Central memory CD4-positive, alpha-beta T cell (primary cell): ENCODE results near the gene FAHD1.

Source experiments
- DNase-seq: peaks from one replicate; pipeline ENCODE4 v3.0.0; 2022

The FAHD1 gene

GRCh38 chr16:1817716-1818115 is 9.3 kb upstream of the FAHD1 start:
- DNase-seq: no peak

GRCh38 chr16:1818204-1818872 is 8.7 kb upstream of the FAHD1 start:
- no peak for DNase-seq

- no peak for DNase-seq
Measured at GRCh38 chr16:1818873-1819525, 8.0 kb upstream of the FAHD1 start.

- no peak for DNase-seq
Measured at GRCh38 chr16:1819611-1820010, 7.4 kb upstream of the FAHD1 start.

- no peak for DNase-seq
Measured at GRCh38 chr16:1820096-1820945, 6.7 kb upstream of the FAHD1 start.

- DNase-seq: no peak
Measured at GRCh38 chr16:1820946-1821290, 6.1 kb upstream of the FAHD1 start.

- no peak for DNase-seq
Measured at GRCh38 chr16:1821861-1822611, 5.0 kb upstream of the FAHD1 start.

- DNase-seq: no peak
Measured at GRCh38 chr16:1822801-1823200, 4.2 kb upstream of the FAHD1 start.

- DNase-seq: no peak
Measured at GRCh38 chr16:1823821-1824220, 3.2 kb upstream of the FAHD1 start.

GRCh38 chr16:1825381-1825863 is 1.6 kb upstream of the FAHD1 start:
- no peak for DNase-seq

- peak; percentile 82 for DNase-seq
Measured at GRCh38 chr16:1825864-1826690, 929 bp upstream of the FAHD1 start.

- DNase-seq: no peak
Measured at GRCh38 chr16:1828645-1829410, 1.8 kb downstream of the FAHD1 start.

- DNase-seq: no peak
Measured at GRCh38 chr16:1830213-1830612, 3.2 kb downstream of the FAHD1 start.

GRCh38 chr16:1831186-1832075 is 4.4 kb downstream of the FAHD1 start:
- no peak for DNase-seq

GRCh38 chr16:1832838-1833454 is 5.9 kb downstream of the FAHD1 start:
- no peak for DNase-seq

GRCh38 chr16:1834096-1834495 is 7.1 kb downstream of the FAHD1 start:
- DNase-seq: no peak

- no peak for DNase-seq
Measured at GRCh38 chr16:1839554-1839953, 12.5 kb downstream of the FAHD1 start.

GRCh38 chr16:1845985-1846384 is 19.0 kb downstream of the FAHD1 start:
- DNase-seq: no peak

GRCh38 chr16:1846416-1846815 is 19.4 kb downstream of the FAHD1 start:
- DNase-seq: no peak

- DNase-seq: no peak
Measured at GRCh38 chr16:1850981-1851380, 24.0 kb downstream of the FAHD1 start.
